Activated B cell treated with CpG ODN at 0.5 μM for 24 hours (primary cell): Measurements from ENCODE around the gene INPPL1. TPM values are rescaled to one million over a fixed set of nuclear protein-coding genes. Genes with fewer than 3 reads are reported as not detected.

ENCODE experiments used
- ATAC-seq: fragments of 200-7000 bp; cut with Tn5 transposase; one replicate; pipeline ENCODE4 v1.10.0; 2021; ENCODE audit warnings: low read depth, mild to moderate bottlenecking, moderate library complexity
- CTCF ChIA-PET: fragments of 350-600 bp; sonication (Branson Sonifier 250); formaldehyde crosslinking; loops from one replicate; lab custom pipeline; 2021; ENCODE audit warnings: antibody characterized with exemption; lab: Charles Lee
- POLR2A ChIA-PET: fragments of 350-600 bp; sonication (Branson Sonifier 250); formaldehyde crosslinking; loops from one replicate; lab custom pipeline; 2021; ENCODE audit warnings: antibody characterized with exemption; lab: Charles Lee
- DNase-seq: peaks from one replicate; pipeline ENCODE4 v3.0.0; 2022
- H3K27ac Mint-ChIP-seq: one replicate; pipeline ENCODE4 v1.8.0; 2020; ENCODE audit warnings: mixed read lengths
- H3K27me3 Mint-ChIP-seq: one replicate; pipeline ENCODE4 v1.8.0; 2021; ENCODE audit warnings: mixed read lengths
- H3K36me3 Mint-ChIP-seq: one replicate; pipeline ENCODE4 v1.8.0; 2021; ENCODE audit warnings: low read depth, mixed read lengths
- H3K4me1 Mint-ChIP-seq: one replicate; pipeline ENCODE4 v1.8.0; 2021; ENCODE audit warnings: mixed read lengths
- H3K4me3 Mint-ChIP-seq: one replicate; pipeline ENCODE4 v1.8.0; 2020; ENCODE audit warnings: mild to moderate bottlenecking, mixed read lengths
- H3K9me3 Mint-ChIP-seq: one replicate; pipeline ENCODE4 v1.8.0; 2020; ENCODE audit warnings: mixed read lengths
- CTCF ChIP-seq: fragments of 200-600 bp; IDR thresholded peaks from one replicate; pipeline ENCODE4 v1.8.0; 2022; ENCODE audit warnings: antibody characterized with exemption, mild to moderate bottlenecking
- intact Hi-C: fragments of 100-400 bp; cut with micrococcal nuclease; formaldehyde crosslinking; loops from one replicate; pipeline ENCODE4 v1.15.1; 2024
- total RNA-seq: library from RNA; stranded (reverse); gene quantifications from 2 replicates; pipeline ENCODE4 v1.2.3, GENCODE V29; 2022

The INPPL1 gene
- total RNA-seq, 1 donor from 2014 or later: 129 TPM

GRCh38 chr11:72241291-72241781 is 16.8 kb downstream of the INPPL1 start:
- no peak for ATAC-seq
- POLR2A ChIA-PET: interaction anchor here (0.7 kb wide), 1 partner anchor 14 kb away, joined by 9 read pairs; no protein-coding TSS in a partner anchor
- DNase-seq: no peak
- no peak overlapping the region for H3K27ac Mint-ChIP-seq
- CTCF ChIA-PET: no interaction called here
- peaks cover 13% of the 10 kb centered on the region for H3K36me3 Mint-ChIP-seq
- peaks cover 34% of the 10 kb centered on the region for H3K4me1 Mint-ChIP-seq
- peak overlapping the region; percentile 74 for H3K4me3 Mint-ChIP-seq
- H3K9me3 Mint-ChIP-seq: no peaks in the 10 kb centered on the region
- H3K27me3 Mint-ChIP-seq: peaks cover 43% of the 10 kb centered on the region
- intact Hi-C loops: loop anchor here (5.0 kb wide), 1 partner anchor 171 kb away; no protein-coding TSS in a partner anchor
- no peak for TF ChIP-seq CTCF

DNA sequence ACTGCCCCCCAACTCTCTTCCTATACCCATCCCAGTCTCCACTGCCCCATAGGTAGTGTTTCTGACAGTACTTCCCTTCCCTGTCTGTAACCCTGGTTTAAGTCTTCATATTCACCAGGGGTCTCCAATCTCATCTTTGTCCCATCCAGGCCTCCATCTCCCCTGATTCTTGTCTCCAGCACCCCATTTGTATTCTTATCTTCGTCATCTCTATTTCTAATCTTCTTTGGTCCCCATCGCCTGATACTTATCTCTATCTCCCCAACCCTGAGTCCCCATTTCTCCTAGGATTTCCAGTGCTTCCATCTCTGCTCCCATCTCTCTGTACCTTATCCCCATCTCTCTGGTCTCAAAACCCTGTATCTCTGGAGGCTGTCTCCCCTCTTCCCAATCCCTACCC is 17.6 kb downstream of the INPPL1 start:
- ATAC-seq (no peak), DNase-seq (no peak)
- H3K9me3 Mint-ChIP-seq: no peaks in the 10 kb centered on the region
- H3K4me3 Mint-ChIP-seq: no peak overlapping the region
- intact Hi-C loops: loop anchor here (5.0 kb wide), 1 partner anchor 170 kb away; no protein-coding TSS in a partner anchor
- ChIA-PET POLR2A (no interaction called here), CTCF (no interaction called here)
- H3K27ac Mint-ChIP-seq: no peak overlapping the region
- H3K27me3 Mint-ChIP-seq: peaks cover 43% of the 10 kb centered on the region
- no peak for TF ChIP-seq CTCF
- peaks cover 34% of the 10 kb centered on the region for H3K4me1 Mint-ChIP-seq
- H3K36me3 Mint-ChIP-seq: peaks cover 5% of the 10 kb centered on the region

DNA sequence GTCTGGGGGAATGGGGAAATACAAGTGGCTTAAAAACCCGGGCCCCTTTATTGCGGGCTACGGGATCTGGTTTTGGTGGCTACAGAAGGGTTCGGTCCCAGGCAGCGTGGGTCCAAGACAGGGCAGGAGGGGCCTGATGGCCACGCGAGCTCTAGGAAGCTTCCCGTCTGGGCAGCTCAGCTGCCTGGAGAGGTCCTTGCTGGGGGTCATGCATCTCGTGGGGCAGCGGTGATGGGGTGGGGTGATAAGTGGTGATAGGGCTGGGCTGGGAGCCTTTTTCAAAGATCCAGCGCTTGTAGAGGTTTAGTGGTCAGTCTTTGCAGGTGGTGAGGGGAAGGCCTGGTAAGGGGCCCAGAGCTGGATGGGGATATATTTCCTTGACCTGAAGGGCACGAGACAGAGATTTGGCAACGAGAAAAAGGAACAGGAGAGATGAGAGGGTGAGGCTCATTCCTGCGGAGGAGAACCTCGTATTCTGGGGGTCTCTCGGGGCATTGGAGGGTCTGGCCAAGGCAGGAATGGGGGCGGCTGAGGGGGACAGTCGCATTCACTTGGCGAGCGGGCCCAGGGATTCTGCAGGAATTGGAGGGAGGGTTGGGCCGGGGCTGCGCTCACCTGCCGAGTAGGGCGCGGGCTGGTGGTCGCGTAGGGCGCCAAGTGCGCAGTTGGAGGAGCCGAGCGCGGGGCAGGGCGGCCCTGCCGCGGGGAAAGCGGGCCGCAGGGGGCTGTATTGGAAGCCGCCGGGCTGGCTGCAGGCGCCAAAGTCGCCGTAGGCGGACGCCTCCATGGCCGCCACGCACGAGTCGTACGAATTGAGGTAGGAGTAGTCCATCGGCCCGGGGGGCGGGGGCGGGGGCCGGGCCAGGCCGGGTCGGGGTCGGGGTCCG is 18.8 kb downstream of the INPPL1 start:
- intact Hi-C loops: loop anchor here (5.0 kb wide), 1 partner anchor 169 kb away; no protein-coding TSS in a partner anchor
- Mint-ChIP-seq H3K27me3 (peaks cover 43% of the 10 kb centered on the region), H3K27ac (no peak overlapping the region), H3K4me1 (peaks cover 34% of the 10 kb centered on the region), H3K36me3 (no peaks in the 10 kb centered on the region), H3K4me3 (no peak overlapping the region), H3K9me3 (no peaks in the 10 kb centered on the region)
- POLR2A ChIA-PET: no interaction called here
- no peak for ATAC-seq
- DNase-seq: no peak
- no peak for TF ChIP-seq CTCF
- CTCF ChIA-PET: no interaction called here

- peak within 1 kb of the TSS; percentile 5 for H3K4me3 Mint-ChIP-seq
- H3K27ac Mint-ChIP-seq: no peak within 1 kb of the TSS
- intact Hi-C loops: loop anchor here (5.0 kb wide), 1 partner anchor 168 kb away; no protein-coding TSS in a partner anchor
- CTCF ChIA-PET: no interaction called here
- DNase-seq: no peak
- no peaks in the 10 kb centered on the region for H3K9me3 Mint-ChIP-seq
- peaks cover 43% of the 10 kb centered on the region for H3K27me3 Mint-ChIP-seq
- peaks cover 31% of the 10 kb centered on the region for H3K4me1 Mint-ChIP-seq
- no peak for ATAC-seq
- no peaks in the 10 kb centered on the region for H3K36me3 Mint-ChIP-seq
- TF ChIP-seq CTCF: no peak
- POLR2A ChIA-PET: no interaction called here
Measured at GRCh38 chr11:72244060-72244360, 19.4 kb downstream of the INPPL1 start, which contains the start of gene PHOX2A. Gene PHOX2A, minus strand, starts transcription at chr11:72244176. Its CDS starts 172 bp downstream, at chr11:72244004.
